D341Med (cell line): Measurements from ENCODE around the gene QSER1.

Experiments used
- DNase-seq: peaks from one replicate; pipeline ENCODE4 v3.0.0; 2012; ENCODE audit warnings: low spot score

Gene QSER1

DNA sequence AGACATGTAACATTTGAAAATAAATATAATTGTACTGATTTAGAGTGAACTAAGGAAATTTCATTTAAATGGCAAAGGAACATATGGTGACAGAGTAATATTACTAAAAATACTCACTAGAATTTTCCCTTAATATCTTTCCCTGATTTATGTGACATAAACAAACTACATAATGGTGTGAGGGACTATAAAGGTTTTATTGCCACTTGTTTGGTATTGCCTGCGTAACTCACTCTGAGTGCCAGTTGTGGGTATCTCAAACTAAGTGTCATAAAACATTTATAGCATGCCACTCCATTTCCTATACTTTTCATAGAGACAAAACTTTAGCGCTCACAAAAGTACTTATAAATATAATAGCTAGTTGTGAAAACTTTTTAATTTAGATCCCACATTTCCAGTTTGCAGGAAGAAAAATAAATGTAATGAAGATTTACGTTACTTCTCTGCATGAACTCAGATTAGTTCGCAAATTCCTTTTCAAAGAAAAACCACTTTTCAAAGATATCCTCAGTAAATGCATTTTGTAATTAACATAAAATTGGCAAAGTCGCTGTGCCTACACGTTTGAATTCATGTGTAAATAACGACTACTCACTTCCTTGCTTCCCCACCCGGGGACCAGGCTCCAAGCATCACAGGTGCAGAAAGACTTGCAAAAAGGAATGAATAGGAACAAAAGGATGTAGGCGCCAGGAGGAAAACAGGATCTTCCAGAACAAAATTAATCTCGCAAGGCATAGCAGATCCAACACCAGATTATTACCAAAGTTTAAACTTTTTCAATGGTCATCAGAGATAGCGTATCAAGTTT lies 1.6 kb upstream of the QSER1 start:
- DNase-seq = no peak

DNA sequence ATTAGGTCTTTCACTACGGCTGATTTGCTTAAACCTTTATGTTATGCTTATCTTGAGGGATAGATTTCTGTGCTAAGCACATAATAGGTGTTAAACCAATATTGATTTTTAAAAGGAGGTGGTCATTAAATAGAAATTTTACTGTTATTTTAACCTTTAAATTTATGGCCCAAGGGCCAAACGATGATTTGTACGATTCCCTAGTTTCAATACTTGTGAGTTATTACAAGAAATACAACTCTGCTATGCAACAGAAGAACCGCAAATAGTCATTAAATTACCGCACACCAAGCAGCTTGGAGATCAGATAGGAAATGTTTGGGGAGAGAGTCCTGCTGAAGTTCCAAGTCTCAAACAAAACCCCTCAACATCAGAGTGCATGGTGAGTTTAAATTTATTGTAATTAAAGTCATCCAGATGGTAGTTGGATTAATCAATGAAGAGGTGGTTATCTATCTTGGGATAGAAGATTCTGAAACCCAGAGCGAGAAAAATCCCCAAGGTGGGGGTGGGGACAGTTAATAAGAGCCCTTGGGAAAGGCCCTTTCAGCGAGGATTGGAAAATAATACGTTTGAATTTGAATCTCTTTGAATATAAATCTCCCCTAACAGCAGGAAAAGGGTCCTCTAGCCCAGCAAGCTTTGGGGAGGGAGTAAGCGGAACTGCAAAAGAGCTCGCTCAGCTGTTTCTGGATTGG lies 805 bp upstream of the QSER1 start:
- no peak for DNase-seq

DNA sequence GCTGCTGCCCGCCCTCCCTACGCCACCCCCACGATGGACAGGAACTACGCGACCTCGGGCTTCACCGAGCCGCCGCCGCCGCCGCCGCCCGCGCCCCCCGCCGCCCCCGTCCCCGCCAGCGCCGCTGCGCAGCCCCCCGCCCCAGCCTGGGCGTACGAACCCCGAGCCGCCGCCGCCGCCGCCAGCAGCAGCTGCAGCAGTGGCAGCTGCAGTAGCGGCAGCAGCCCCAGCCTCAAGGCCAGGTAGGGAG lies 407 bp downstream of the QSER1 start:
- DNase-seq = no peak

DNA sequence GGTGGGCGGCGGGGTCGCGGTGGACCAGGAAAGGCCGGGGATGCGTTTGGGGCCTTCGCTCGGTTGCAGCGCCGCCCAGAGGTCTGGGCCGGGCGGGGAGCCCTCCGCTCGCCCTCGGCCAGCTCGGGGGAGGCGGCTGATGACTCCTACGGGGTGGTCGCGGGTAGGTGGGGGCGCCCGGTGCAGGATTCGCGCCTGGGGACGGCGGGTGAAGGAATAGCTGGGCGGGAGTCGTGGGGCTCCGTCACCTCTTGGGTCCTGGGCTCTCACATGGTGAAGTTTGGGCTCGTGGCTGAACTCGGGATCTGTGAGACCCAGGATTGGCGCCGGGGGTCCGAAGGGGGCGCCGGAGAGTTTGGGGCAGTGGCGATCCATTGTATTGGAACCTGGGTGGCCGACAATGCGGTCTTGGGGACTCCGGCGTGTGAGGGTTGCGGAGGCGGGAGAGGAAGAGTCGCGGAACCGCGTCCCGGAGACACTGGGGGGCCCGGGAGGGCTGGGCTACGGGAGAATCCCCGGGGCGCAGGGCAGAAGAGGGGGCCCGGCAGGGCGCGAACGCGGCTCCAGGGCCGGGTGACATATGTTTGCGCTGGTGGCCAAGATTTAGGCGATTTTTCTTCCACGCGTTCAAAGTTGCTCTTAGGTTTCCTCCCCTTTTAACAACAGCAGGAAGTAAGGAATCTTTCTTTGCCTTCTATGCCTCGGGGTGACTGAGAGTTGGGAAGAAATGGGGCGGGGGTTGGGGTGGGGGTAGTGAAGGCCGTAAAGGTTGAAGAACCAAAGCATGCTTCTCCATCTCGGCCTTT lies 935 bp downstream of the QSER1 start:
- DNase-seq = peak; percentile 75

DNA sequence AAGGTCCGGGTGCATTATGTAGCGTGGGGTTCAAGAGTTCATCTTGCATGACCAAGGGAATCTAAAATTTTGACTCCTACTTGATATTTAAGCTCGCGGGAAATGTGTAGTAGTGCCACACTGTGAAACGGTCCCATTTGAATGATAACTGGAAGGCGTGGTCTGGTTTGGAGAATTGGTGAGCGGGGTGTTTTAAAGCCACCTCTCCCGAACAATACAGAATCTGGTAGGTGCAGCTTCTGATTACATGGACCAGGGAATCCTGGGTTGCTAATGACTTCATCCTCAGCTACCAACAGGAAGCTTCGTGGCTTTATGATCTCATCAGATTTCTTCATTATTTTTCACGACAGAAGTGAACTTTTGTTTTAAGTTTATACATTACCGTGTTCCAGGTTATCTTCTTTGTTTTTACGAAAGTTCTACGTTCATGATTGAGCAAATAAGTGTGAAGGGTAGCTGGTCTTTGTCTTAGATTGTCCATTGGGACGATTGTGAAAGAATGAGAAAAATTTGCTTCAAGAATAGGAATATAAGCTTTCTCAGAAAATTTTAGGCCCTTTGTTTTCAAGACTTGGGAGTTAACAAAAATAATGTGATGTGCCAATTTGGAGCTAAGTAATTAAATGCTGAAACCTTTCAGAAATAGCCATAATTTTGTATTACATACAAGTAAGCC lies 1.7 kb downstream of the QSER1 start:
- peak; percentile 72 for DNase-seq

DNA sequence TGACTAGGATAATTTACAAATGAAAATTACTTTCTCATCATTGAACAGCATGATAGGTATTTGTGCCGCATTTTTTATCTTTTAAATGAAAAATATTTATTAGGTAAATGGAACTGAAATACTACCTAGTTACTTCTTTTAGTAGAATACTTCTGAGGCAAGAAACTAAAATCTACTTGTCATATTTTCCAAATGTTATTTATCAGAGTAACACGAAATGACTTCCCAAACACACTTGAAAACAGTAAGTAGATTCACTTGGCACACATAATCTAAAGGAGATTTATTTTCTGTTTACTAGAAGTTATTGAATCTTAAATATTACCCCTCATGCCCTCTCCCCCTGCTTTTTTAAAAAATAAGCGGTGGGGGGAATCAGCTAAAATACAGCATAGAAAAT lies 2.3 kb downstream of the QSER1 start:
- no peak for DNase-seq

DNA sequence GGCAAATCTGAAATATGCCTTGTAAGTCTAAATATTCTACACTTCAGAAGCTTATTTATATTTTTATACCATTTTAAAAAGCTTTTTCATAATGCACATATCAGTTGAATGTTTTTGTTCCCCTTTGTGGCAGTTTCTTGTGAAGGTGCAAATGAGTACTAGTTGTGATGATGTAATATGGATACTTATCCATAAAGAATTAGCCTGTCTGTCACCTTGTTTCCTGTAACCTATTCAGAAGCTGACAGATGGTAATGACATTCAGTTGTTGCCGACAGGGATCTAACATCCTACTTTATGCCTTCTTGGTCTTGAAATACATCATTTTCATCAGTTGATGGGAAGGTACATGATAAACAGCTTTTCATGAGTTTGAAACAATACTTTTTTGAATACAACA lies 2.9 kb downstream of the QSER1 start:
- peak; percentile 24 for DNase-seq

DNA sequence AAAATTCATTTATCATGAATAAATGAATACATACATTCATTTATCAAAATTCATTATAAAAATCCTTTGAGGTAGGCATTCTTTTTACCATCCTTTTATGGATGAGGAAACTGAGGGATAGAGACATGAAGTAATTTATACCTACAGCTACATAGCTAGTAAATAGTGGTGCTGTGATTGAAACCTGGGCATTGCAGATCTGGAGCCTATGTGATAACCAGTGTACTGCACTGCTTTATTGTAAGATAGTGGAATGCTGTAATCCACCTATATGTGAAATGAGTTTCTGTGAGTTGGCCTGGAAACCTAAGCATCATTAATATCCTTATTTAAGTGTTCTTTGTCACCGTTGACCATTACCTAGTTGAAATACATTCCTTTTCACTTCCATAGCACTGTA lies 4.5 kb downstream of the QSER1 start:
- DNase-seq = no peak

DNA sequence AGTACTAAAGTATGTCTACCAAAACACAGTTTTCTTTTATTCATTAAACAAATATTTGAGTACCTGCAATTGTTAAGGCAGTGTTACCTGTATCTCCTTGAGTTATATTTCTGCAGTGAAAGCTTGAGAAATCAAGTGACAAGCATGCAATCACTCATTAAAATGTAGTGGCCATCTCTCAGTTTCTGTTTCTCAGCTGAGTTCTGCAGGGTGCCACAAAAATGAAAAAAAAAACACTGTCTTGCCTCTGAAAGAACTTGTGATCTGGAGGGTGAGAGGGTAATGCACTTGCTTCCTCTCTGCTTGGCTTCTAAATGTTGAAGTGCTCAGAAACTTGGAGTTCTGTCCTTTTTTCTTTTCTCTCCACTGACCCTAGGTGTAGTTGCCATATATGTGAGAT lies 6.8 kb downstream of the QSER1 start:
- DNase-seq = no peak

DNA sequence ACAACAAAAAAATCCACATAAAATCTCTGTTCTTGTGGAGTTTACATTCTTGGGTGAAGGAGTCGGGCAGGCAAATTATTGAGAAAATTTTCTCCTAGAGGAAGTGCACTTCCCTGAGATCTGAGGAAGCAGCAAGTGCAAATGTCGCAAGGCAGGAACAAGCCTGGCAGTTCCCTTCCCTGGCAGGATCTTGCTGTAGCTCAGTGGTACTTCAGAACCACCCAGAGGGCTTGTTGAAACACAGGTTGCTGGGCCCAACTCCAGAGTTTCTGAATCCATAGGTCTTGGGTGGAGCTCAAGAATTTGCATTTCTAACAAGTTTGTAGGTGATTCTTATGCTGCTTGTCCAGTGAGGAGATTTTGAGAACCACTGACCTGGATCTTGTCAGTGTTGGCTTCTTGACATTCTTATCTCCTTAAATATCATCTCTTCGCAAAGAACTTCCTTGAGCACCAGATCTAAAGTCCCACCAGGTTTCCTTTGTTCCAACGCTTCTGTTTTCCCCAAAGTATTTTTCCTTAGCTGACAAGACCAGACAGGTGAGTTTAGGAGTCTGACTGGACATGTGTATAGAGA lies 9.6 kb downstream of the QSER1 start:
- no peak for DNase-seq

DNA sequence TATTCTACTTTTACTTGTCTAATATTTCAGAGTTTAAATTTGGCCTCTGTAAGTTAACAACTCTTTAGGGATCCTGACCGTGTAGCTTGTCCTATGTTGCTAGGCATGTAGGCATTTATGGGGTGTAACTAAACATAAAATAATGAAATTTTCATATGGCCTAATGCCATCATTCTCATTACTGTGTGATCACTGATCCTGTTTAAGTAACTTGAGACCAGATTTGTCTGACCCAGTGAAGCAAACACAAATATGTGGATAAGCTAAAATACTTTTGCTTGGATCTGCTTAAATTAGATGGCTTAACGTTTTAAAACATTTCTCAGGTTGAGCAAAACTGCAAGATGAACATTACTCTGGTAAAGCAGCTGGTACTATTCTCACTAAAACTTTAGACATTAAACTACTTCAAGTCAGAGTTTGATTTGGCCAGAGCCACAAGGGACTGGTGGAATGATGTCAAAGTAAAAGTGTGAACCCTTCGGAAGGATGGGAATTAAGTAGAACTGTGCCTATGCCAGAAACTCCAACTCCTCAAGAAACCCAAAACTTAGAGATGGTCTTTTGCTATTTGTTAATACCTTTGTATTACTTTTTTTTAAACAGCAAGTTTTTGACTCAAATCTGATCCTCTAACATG lies 12.5 kb downstream of the QSER1 start:
- no peak for DNase-seq

DNA sequence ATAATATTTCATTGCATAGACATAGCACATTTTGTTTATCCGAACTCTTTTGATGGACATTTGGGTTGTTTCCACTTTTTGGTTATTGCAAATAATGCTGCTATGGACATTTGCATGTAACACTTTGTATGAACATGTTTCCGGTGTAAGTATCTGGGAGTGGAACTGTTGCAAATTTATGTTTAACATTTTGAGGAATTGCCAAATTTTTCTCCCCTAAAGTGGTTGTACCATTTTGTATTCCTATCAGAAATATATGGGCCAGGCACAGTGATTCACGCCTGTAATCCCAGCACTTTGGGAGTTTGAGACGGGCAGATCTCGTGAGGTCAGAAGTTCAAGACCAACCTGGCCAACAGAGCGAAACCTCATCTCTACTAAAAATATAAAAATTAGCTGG lies 16.0 kb downstream of the QSER1 start:
- no peak for DNase-seq

DNA sequence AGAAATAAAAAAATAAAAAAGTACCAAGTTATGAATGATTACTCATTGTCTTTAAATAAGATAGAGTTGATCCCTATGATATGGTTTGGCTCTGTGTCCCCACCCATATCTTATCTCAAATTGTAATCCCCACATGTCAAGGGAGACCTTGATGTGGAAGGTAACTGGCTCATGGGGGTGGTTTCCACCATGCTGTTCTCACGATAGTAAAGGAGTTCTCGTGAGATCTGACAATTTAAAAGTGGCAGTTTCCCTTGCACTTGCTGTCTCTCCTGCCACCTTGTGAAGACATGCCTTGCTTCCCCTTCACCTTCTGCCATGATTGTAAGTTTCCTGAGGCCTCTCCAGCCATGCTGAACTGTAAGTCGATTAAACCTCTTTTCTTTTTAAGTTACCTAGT lies 18.8 kb downstream of the QSER1 start:
- no peak for DNase-seq

DNA sequence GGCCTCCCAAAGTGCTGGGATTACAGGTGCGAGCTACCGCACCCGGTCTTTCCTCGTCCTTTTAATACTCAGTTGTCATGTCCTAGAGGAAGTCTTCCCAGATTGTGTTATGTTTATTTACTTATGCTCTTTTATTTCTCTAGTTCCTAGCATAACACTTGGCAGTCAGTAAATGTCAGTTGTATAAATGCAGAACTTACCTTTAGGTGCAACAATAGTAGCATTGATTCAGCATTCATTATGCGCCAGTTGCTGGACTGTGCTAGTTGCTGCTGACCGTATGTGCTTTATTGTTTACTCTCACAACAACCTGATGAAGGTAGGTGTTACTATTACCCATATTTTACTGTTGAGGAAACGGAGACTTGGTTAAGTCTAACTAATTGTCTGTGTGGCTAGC lies 20.8 kb downstream of the QSER1 start:
- no peak for DNase-seq

DNA sequence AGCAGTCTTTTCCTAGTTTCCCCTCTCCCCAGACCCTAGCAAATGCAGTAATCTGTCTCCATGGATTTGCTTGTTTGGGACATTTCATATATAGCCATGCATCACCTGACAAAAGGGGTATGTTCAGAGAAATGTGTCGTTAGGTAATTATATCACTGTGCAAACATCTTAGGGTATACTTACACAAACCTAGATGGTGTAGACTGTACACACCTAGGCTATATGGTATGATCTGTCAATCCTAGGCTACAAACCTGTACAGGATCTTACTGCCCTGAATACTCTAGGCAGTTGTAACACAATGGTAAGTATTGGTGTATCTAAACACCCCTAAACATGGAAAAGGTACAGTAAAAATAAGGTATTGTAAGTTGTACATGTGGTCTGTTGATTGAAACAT lies 23.8 kb downstream of the QSER1 start:
- DNase-seq = no peak

DNA sequence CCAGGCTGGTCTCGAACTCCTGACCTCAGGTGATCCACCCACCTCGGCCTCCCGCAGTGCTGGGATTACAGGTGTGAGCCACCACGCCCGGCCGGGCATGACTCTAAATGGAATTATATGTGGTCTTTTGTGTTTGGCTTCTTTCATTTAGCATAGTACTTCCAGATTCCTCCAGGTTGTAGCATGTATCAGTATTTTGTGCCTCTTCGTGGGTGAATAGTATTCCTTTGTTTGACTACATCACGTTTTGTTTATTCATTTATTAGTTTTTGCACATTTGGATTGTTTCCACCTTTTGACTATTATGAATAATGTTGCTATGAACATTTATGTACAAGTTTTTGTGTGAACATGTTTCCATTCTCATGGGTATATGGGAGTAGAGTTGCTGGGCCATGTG lies 24.4 kb downstream of the QSER1 start:
- DNase-seq = no peak

DNA sequence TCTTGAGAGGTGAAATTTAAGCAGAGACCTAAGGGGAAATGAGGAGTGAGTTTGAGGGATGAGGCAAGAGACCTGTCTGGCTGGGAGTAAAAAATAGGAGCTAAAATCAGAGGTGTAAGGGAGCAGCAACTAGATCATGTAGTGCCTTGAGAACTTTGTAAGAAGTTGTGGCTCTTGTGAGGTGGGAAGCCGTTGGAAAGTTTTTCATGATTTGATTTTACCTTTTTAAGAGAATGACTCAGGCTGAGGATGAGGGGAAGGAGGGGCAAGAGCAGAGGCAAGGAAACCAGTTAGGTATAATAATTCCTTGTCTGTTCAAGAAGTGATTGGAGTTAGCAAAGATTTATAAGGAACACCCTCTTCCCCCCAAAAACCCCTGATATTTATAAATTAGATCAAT lies 25.8 kb downstream of the QSER1 start:
- DNase-seq = no peak

DNA sequence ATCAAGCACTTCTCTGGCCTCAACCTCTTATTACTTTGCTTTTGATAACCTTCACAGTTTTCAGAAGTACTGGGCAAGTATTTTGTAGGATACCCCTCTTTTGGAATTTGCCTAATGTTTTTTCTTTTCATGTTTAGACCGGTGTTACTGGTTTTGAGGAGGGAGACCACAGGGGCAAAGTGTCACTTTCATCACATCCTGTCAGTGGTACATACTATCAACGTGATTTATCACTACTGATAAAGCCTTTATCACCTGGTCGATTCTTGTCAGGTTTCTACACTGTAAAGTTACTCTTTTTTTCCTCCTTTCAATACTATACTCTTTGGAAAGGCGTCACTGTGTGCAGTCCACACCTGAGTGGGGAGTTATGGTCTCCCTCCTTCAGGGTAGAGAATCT lies 26.7 kb downstream of the QSER1 start:
- DNase-seq = no peak

DNA sequence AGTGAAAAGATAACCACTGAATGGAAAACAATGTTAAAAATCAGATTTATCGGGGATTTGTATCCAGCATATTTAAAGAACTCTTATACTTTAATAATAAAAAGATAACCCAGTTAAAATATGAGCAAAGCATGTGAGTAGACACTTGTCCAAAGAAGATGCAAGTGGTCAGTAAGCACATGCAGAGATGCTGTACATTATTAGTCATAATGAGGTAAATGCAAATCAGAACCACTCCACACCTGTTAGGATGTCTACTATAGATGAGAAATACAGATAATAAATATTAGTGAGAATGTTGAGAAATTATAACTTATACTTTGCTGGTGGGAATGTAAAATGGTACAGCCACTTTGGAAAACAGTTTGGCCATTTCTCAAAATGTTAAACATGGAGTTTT lies 28.0 kb downstream of the QSER1 start:
- DNase-seq = no peak

DNA sequence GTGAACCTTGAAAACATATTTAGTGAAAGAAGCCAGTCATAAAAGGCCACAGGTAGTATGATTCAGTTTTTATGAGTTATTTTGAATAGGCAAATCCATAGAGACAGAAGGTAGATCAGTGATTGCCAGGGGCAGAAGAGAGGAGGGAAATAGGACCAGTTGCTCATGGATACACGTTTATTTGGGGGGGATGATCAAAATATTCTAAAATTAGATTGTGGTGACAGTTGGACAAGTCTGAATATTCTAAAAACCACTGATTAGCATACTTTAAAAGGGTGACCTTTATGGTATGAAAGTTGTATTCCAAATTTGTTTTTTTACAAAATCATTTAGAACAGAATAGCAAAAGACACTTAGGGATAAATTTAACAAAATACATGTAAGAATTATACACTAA lies 28.6 kb downstream of the QSER1 start:
- no peak for DNase-seq

DNA sequence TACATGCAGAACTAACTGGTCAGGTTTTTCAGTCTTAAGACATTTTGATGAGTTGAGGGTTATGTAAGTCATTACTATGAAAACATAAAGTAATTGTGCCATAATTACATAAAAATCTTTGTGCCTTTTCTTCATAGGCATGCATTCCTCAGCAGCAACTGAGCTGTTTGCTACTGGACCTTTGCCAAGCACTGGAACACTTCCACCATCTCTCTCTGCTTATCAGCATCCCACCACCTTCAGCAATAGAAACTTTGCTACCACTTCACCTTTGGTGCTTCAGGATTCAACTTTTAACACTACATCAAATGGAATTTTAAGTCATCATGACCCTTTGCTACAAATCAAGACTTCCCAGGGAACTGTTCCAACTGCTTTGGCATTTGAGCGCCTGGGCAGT lies 39.0 kb downstream of the QSER1 start:
- DNase-seq = no peak

DNA sequence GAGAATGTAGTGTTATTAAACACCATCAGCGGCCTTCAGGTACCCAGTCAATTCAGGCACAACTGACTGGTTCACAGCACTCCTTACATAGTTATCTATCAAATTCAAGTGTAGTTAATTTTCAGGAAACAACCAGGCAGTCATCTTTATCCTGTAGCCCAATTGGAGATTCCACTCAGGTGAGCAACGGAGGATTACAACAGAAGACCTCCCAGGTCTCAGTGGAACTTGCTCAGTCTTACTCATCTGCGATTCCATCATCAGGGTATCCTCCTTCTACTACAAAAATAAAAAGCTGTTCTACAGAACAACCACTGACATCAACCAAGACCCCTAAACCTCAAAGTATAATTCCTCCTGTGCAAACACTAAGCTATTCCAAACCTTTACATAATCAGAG lies 39.6 kb downstream of the QSER1 start:
- no peak for DNase-seq
